ENCODE results near the gene STARD4. TPM values are rescaled to one million over a fixed set of nuclear protein-coding genes. Genes with fewer than 3 reads are reported as not detected.

STARD4 gene
- total and polyA plus RNA-seq, 8 donors: 4.4 to 45.5 (median 11.9) TPM

DNA sequence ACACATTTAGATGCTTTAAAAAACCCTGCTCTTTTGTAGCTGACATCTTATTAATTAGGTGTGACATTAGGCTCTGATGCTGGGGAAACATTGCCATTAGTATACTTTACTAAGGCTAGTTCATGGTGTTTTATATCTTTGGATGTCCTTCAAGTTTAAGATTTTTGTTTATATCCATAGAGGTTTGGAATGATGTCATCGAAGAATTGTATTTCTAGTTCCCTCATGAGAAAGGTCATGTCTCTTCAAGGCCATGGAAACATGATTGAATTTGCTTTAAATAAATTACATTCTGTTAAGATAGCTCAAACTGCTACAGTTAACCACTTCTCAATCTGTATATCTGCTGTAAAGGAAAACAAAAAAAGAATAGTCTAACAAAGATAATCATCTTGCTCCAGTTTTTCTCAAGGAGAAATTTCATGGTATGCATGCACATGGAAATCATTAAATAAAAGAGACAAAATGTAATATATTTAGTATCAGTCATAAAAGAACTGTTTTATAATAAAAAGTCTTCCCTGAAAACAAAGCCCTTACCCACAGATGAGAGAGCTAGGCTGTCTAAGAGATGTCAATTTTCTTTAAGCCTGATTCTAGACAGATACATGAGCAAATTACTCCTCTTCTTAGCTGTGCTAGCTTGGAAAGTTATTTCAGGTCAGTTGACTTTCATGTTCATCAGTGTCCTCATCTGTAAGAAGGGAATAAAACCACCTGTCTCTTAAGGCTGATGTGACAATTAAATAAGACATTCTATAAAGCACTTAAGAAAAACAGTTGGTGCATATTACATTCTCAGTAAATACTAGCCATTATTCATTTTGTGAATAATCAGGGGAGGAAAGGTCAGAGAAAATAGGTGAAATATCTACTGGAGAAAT, 25.0 kb upstream of the STARD4 start:
- WGBS, 5 donors: 68 to 81% (median 74%) methylated on average over 1 of the region's 1 CpG
- Histone ChIP-seq H3K36me3 (no peaks in the 10 kb centered on the region), H3K4me3 (no peak overlapping the region), H3K9me3 (no peaks in the 10 kb centered on the region), H3K27ac (no peak overlapping the region), H3K4me1 (no peaks in the 10 kb centered on the region), H3K27me3 (no peaks in the 10 kb centered on the region)
- intact Hi-C loops (cut with DNase I; ENCODE audit: low total_unique reads): no loop called here
- no peak for DNase-seq
- TF ChIP-seq, protein P1, sequence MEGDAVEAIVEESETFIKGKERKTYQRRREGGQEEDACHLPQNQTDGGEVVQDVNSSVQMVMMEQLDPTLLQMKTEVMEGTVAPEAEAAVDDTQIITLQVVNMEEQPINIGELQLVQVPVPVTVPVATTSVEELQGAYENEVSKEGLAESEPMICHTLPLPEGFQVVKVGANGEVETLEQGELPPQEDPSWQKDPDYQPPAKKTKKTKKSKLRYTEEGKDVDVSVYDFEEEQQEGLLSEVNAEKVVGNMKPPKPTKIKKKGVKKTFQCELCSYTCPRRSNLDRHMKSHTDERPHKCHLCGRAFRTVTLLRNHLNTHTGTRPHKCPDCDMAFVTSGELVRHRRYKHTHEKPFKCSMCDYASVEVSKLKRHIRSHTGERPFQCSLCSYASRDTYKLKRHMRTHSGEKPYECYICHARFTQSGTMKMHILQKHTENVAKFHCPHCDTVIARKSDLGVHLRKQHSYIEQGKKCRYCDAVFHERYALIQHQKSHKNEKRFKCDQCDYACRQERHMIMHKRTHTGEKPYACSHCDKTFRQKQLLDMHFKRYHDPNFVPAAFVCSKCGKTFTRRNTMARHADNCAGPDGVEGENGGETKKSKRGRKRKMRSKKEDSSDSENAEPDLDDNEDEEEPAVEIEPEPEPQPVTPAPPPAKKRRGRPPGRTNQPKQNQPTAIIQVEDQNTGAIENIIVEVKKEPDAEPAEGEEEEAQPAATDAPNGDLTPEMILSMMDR (IDR thresholded peaks at IDR 0.05): no peak
- no peak for TF ChIP-seq POLR2A (IDR thresholded peaks at IDR 0.05)
- TF ChIP-seq EP300 (IDR thresholded peaks at IDR 0.05): no peak
- TF ChIP-seq POLR2AphosphoS5 (IDR thresholded peaks at IDR 0.05): no peak

DNA sequence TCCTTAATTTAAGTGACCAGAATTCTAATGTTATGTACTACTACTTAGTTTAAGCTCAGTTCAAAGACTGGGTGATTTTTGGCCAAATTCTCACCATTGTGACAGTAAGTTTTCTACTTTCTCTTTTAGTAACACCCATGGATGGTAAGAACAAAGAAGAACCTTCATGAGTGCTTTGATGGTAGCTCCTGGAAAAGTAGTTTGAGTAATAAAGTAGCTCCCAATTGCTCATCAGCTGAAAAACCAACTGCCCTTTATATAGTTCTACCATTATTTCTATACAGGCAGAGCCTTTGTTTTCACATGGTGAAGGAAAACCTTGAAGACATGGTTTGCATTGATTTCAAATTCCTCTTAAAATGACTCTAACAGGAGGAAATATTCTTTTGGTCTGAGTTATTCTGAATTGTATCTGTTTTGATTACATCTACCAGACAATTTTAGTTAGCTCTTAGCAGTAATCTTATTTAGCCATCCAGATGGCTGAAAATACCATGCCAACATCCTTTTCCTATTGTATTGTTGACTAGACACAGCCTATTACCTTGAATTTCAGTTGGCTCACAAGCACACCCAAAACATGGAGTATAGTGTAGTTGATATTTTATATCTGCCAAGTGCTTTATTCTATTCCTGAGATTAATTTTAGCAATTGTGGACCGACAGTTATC, 23.7 kb upstream of the STARD4 start:
- Histone ChIP-seq H3K9me3 (no peaks in the 10 kb centered on the region), H3K4me3 (no peak overlapping the region), H3K4me1 (peaks cover 0 to 5% (median 0%) of the 10 kb centered on the region in 4 donors), H3K36me3 (no peaks in the 10 kb centered on the region), H3K27ac (no peak overlapping the region), H3K27me3 (no peaks in the 10 kb centered on the region)
- TF ChIP-seq, protein P1 (IDR thresholded peaks at IDR 0.05): no peak
- TF ChIP-seq POLR2A (IDR thresholded peaks at IDR 0.05) (no peak), POLR2AphosphoS5 (IDR thresholded peaks at IDR 0.05) (no peak), EP300 (IDR thresholded peaks at IDR 0.05) (no peak)
- intact Hi-C loops (cut with DNase I; ENCODE audit: low total_unique reads): no loop called here
- DNase-seq: no peak
- WGBS, 5 donors: 63 to 91% (median 86%) methylated on average over 1 of the region's 1 CpG

DNA sequence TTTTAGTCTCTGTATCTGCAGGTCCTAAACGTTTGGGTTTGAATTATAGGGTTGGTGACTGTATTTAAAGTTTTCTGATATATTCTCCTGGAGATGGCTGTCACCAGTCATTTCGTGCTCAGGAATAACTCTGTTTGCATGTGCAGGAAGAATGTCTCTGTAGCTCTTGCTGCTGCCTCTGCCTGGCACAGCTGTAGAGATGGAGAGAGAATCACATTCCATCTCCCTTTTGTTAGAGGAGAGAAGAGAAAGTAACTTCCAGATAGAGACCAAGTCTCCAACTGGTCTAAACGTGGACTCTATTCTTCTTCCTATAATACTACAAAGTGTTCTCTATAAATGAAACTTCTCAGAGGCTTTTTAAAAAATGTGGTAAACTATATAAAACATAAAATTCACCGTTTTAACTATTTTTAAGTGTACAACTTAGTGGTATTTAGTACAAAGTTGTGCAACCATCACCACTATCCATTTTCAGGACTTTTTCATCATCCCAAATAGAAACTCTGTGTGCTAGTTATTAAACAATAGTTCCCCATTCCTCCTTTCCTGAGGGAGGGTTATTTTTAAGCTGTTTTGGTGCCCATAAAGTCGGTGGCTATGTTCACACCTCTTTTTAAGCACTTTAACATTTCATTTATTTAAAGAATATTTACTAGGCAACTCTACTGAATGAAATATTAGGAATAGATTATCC, 20.7 kb upstream of the STARD4 start:
- peaks cover 0 to 13% (median 0%) of the 10 kb centered on the region in 4 donors for H3K4me1 ChIP-seq
- no peak overlapping the region for H3K27ac ChIP-seq
- intact Hi-C loops (cut with DNase I; ENCODE audit: low total_unique reads): no loop called here
- H3K27me3 ChIP-seq: no peaks in the 10 kb centered on the region
- WGBS, 5 donors: 56 to 69% (median 65%) methylated on average over 5 of the region's 5 CpGs
- no peaks in the 10 kb centered on the region for H3K9me3 ChIP-seq
- DNase-seq: no peak
- no peaks in the 10 kb centered on the region for H3K36me3 ChIP-seq
- TF ChIP-seq POLR2A (IDR thresholded peaks at IDR 0.05) (no peak), EP300 (IDR thresholded peaks at IDR 0.05) (no peak), POLR2AphosphoS5 (IDR thresholded peaks at IDR 0.05) (no peak)
- TF ChIP-seq, protein P1 (IDR thresholded peaks at IDR 0.05): no peak
- no peak overlapping the region for H3K4me3 ChIP-seq

DNA sequence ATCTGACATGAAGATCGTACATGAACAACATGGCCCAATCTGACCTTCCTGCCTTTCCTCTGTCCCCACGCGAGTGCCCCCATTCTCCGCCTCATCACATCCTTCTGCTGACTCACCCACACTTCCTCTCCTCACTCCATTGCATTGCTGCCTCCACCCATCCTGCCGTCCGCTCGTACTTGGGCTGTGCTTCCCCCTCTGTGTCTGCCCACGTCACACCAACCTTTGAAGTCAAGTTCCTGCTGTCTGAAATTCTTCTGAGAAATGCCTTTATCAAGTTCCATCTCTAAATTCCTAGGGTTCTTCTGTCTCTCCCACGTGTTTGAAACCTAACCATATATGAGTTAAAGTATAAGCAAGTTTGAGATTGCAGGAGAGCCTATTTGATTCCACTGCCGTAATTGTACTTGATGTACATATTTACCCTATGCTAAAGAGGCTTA, 18.0 kb upstream of the STARD4 start:
- TF ChIP-seq POLR2A (IDR thresholded peaks at IDR 0.05) (no peak), POLR2AphosphoS5 (IDR thresholded peaks at IDR 0.05) (peak in 1 of 3 donors; percentile 7)
- no peaks in the 10 kb centered on the region for H3K9me3 ChIP-seq
- no peaks in the 10 kb centered on the region for H3K27me3 ChIP-seq
- intact Hi-C loops (cut with DNase I; ENCODE audit: low total_unique reads): no loop called here
- peak; percentile 37 to 78 for DNase-seq
- H3K27ac ChIP-seq: peak overlapping the region in 1 of 5 donors; percentile 9
- 32 to 46% (median 44%) methylated on average over 10 of the region's 10 CpGs for WGBS, 5 donors
- no peak overlapping the region for H3K4me3 ChIP-seq
- H3K36me3 ChIP-seq: no peaks in the 10 kb centered on the region
- peaks cover 0 to 13% (median 0%) of the 10 kb centered on the region in 4 donors for H3K4me1 ChIP-seq
